Femur (tissue), 1 donor: ENCODE measurements around the gene OBP2B.
"Not testable (repeated sequence)": the region's sequence is repeated elsewhere in the genome, so short reads cannot be mapped to it uniquely, and the experiment has no call there.

Source experiments
- DNase-seq: peaks from one replicate; pipeline ENCODE4 v3.0.0-alpha.2; 2017

Gene OBP2B

DNA sequence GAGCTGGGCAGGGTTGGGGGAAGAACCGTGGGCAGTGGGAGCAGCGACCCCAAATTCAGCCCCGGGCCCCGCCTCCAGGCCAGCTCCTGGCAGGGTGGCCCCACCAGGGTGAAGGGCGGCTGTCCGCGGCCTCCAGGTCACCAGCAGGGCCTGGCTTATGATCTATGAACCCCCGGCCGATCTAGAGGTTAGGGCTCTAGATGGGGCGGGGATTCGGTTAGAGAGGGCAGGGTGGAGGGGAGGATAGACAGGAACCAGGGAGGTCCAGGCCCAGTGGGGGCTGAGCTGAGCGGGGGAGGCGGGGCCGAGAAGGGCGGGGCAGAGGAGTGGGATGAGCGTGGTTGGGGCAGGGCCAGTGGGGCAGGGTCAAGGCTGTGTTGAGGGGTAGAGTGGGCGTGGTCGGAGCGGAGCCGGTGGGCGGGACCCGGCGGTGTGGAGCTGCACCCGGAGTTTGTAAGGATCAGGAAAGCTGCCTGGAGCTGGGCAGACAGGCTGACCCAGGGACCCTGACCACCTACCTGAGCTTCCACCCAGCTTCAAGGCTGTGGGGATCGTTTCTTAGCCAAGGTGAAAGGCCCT is 29.3 kb upstream of the OBP2B start:
- peak; percentile 90 for DNase-seq

DNA sequence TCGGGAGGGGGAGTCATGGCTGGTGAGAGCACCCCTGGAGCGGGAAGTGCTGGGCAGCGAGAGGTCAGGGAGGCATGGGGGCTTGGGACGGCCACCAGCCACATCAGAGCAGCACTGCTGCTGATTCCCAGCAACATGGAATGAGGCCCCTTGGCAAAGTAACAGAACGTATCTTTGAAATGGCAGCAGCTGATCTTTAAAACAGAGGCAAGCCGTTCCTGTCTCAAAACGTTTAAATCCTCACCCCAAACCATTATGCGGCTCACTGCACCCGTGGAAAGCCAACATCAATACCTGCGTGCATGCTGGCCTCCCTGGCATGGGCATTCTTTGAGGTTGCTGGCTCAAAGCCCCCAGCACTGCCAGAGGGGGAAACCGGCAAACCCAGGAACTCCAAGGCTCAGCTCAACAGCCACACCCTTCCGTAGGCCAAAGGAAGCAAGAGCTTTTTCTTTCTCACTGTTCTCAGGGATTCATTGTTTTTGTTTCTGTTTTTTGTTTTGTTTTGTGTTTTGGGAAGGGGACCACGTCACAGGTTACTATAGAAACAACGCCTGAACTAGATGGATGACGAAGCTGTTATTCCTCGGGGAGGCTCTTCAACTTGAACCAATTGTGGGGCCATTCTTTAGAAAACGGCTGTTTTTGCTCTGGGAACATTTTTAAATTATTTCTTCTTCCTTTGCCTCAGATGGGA is 28.1 kb upstream of the OBP2B start:
- DNase-seq, result peak; percentile 58

DNA sequence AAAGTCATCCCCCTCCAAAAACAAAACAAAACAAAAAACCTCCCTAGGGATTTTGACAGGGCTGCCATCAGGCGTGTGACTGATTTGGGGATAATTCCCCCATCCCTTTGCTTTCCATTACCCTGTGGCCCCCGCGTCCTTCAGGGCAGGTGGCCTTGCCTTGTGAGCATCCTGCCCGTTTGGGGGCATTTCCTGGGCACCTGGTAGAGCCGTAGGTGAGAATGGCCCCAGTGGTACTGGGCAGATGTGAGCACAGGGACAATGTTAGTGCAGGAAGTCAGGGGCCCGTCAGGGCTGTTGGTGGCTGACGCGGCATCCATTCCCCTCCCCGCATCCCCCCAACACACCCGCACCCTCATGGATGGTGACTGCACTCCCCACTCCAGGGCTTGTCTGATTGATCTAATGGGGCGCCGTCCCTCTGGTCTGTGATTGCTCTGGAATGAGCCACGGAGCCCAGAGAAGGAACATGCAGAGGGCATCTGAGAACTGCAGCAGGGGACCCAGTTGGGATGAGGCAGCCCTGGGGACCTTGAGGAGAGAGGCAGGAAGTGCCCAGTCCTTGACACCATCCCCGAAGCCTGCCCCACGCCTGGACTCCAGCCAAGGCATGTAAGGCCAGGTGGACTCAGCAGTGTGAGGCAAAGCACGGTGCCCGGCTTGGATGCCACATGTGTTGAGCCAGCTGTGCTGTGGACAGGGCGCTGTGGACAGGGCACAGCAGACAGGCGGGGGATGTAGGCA is 27.4 kb upstream of the OBP2B start:
- DNase-seq, result peak; percentile 39

DNA sequence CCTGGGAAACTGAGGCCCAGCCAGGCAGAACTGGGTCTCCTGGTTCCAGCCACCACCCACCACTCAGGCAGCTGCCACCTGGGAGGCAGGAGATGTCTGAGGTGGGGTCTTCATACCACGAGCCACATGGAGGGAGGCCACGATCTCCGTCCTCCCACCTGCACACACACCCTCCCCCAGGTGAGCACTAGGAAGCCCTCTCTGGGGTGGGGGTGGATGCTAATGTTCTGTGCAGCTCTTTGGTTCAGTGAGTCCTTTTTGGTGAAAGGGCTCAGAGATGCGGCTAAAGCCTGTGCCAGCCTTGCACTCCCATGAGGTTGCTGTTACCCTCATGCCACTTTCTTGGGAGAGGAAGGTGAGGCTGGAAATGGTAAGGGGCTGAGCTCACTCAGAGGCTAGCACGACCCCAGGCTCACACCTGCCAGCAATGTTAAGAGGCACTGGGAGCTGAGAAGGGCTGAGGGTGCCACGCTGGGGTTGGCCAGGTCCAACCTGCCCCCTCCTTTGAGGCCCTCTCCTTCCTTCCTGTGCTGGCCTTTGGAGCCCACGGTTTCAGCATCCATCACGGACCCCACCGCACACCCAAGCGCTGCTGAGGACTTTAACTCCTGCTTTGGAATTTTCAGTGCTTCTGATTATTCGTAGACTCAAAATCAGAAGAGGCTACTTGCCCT is 26.6 kb upstream of the OBP2B start:
- no peak for DNase-seq

DNA sequence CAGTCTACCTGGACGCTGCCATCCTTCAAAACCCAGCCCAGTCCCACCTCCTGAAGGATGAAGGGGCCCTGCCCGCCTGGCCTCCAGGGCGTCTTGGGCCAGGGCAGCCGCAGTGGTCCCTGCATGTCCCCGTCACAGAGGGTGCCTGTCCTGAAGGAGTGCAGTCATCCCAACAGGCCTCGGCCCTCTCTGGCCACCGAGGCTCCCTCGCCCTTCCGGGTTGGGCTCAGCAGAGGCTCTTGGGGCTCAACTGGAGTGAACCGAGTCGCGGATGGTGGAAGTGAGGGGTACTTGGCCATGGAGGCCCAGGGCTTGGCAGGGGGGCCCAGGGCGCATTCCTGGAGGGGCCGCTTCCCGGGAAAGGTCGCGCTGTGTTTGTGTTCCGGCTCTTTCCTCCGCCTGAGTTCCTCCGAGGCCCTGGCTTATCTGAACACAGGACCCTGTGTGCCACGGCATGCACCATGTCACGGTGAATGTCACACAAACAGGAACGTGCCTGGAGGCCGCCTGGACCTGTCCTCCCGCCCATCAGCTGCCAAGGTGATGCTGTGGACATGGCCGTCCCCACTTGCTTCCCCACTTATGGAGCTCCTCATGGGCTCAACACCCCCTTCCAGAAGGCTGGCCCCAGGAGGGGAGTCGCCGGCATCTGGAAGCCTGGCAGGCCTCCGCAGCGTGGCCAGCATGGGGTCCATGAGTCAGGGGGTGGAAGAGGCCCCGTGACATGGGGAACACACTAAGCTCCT is 25.7 kb upstream of the OBP2B start:
- DNase-seq, result no peak

DNA sequence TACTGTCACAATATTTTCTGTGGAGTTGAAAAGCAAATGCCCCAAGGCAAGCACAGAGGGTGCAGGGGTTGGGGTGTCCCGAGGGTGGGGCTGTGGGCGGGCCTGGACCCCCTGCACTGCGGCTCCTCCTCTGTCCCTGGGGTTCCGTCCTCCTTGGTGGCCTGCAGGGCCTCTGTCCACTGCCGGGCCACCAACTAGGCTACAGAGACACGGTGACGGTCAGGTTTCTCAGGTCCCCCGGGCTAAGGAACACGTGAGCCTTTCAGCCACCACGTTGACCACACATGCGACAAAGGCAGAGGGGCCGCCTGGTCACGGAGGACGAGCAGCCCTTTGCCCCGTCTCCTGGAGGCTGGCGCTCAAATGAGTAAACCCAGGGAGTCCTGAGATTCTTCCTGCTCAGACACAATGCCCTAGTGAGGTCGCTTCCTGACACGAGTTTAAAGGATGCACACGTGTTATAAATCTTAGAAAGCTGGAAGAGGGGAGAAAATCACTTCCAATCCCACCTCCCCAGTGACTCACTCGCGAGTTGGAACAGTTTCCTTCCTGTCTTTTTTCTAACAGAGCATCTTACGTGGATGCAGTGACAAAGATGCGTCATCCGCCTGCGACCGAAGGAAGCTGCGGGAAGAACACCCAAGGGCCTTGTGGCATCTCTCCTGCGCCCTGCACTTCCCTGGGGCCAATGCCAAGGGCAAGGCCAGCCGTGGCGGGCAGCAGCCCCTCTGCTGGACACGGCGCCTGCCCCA is 24.8 kb upstream of the OBP2B start:
- no peak for DNase-seq

DNA sequence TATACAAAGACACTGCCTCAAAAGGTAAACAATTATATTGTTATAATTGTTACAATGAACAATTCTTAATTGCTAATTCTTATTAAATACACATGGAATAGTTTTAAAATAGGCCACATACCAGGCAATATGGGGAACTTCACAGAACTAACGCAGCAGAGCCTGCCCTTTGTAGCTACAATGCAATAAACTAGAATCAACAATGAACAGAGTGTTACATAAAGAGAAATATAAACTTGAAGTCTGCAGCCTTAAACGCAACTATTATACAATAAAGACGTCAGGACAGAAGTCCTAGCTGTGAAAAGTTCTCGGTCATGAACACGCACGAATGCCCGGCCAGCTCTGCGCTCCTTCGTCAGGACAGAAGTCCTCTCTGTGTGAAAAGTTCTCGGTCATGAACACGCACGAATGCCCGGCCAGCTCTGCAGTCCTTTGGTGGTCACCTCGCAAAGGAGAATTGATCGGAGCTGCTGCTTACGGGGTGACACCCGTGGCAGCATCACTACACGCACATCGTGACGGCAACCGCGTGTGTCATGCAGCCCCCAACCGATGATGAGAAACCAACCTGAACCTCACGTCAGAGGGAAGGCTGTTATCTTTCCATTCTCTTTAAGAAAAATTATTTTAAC is 23.0 kb upstream of the OBP2B start:
- not testable (repeated sequence) for DNase-seq

DNA sequence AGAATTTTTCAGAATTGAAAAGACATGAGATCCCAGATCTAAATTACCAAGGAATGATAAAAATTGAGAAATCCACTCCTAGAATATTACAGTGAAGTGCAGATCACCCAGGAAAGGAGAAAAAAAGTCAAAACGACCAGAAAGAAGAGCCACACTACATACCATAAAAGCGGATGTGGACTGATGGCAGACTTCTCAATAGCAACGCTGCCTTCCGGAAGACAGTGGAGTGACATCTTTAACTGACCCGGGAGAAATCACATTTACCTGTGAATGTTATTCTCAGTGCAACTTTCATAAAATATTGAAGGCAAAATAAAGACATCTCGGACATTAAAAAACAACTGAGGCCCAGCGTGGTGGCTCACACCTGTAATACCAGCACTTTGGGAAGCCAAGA is 21.5 kb upstream of the OBP2B start:
- not testable (repeated sequence) for DNase-seq

DNA sequence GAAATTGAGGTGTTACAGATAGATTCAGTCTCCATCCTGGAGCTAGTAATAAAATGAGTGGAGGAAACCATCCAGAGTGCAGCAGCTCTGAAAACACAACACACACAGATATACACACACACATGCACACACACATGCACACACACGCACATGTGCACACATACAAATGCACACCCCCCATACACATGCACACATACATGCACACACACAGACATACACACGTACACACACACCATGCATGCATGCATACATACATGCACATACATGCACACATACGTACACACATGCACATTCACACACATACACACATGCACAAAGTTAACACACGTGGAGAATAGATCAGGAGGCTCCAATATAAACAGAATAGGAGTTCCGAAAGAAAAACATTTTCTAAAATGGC is 21.0 kb upstream of the OBP2B start:
- DNase-seq, result no peak

DNA sequence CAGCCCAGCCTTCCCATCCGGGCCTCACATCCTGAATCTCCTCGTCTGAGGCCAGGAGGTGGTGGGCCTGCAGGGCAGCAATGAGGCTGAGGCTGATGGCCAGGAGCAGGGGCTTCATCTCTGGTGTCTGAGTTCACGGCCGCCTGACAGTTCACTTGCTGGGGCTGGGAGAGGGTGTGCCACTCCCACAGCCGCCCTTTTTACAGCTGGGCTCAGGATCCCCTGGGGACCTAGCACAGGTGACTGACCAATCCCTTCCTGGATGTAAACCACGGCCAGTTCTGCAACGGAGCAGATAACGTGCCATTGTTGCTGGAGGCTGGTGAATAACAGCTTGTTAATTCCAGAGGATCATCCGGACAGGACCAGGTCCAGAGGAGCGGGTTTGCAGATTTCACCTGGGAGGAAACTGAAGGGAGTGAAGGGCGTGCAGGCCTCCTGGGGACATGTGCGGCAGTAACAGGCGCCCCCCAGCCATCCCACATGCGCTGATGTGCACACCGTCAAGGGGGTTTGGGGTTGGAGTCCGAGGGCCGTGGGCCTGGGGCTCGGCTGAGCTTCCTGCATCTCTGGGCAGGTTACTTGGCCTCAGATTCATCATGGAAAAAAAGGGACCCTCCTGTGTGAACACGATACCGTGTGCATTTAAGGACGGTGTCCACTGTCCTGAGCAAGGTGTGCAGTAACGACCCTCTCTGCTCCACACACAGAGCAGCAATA is 19.6 kb upstream of the OBP2B start:
- DNase-seq, result not testable (repeated sequence)

DNA sequence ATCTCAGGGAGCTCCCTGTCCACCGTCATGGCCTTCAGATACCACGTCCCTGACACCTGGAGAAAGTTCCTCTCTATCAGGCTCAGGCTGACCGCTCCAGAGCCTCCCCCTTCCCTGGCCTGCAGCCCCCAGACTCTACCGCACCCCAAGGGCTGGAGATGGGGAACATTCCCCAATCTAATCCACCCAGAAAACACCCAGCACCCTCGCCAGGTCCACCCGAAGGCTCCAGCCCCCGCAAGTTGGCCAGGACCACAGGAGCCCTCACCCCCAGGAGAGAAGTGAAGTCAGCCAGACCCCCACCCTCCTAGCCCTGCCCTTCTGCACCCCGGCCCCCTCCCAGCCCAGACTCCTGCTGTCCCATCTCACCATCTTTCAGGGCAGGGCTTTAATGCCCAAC is 18.9 kb upstream of the OBP2B start:
- DNase-seq, result not testable (repeated sequence)

DNA sequence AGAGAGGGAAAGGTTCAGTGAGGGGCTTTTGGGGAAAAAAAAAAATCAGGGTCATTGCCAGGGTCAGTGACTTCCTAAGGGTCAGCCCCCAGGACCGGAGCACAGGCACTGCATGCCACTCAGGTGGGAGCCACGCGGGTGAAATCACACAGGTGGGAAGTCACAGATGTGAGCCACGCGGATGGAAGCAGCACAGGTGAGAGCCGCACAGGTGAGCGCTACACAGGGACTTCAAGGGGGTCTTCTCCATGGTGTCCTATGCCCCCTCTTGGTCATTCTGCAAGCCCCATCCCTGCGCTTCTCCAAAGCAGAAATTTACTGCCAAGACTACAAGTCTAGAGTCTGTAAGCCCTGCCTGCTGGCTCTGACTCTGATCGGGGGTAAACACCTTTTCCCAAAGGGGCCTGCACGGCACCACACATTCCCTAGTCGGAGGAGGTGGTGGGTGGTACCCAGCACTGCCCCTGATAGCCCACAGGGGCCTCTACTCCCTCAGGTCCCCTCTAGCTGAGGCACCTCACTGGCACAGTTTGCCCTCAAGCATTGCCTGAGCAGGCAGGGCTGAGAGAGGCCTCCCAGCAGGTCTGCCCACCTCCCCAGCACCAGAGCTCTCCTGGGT is 18.3 kb upstream of the OBP2B start:
- peak; percentile 4 for DNase-seq

DNA sequence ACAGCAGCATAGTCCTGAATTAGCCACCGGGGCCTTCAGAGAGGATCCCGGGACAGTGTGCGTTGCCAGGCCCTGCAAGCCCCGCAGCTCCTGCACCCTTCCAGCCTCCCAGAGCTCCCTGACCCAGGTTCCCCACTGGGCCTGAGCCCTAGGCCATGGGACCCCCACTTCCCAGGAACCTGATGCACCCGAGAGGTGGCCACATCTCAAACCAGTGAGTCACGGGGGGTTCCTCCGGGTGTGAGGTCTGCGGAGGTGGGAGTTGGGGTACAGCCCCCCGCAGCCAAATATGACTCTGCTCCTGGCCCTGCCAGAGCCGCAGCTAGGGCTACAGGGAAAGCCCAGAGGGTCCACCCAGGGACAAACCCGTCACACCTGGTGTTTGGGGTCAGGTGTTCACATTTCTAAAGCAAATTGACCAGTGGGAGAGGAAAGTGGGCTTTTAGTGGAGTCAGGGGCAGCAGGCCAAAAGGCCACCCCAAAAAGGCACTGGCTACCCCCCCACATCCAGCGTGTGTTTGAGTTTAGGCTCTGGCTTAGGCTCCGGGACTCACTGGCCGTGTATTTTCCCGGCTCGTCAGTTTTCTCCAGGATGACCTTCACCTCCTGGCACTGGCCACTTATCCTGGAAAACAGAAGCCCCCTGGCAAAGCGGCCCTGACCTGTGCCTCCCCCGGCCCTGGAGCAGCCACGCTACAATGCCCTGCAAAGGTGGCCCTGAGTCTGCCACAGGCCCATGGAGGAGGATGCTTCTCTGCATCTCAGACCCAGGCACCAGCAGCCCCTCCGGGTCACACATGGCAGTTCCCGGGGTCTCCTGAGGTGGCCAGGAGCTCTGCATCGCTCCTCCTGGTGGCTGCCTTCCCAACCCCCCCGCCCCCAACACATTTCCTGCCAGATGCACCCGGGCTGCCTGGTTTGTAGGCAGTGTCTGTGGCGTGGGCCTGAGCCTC is 17.4 kb upstream of the OBP2B start:
- peak; percentile 10 for DNase-seq

DNA sequence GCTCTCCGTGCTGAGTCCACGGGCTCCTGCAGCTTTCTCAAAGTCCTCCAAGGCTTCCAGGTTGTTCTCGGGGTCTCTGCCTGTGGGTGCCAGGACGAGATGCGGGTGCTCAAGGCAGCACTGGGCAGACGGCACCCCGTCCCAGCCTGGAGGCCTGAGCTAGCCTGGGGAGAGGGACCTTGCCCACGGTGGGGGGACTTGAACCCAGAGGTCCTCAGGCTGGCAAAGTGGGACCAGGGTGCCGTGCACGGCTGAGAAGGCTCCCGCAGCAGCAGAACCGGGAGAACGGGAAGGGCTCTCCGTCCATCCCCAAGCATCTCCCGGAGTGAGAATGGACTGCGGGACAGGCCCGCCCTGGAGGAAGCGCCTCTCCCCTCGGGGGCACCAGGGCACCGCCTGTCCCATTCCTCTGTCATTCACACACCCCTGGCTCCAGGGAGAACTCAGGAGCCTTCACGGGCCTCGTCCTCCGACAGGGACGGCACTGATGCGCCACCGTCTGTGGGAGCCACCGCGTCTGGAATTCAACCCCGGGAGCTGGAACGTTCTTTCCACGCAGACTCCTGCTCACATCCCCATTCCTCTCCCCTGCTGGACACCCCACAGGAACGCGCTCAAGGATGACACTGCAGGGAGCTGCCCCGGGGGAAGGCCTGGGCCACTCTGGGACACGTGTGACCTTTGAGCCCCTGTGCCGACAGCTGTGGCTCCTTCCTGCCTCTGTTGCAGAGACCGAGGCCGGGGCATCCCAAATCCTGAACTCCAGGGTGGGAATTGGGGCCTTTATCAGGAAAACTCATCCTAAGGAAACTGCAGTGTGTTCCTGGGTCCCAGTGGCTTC is 16.3 kb upstream of the OBP2B start:
- DNase-seq, result peak; percentile 12

DNA sequence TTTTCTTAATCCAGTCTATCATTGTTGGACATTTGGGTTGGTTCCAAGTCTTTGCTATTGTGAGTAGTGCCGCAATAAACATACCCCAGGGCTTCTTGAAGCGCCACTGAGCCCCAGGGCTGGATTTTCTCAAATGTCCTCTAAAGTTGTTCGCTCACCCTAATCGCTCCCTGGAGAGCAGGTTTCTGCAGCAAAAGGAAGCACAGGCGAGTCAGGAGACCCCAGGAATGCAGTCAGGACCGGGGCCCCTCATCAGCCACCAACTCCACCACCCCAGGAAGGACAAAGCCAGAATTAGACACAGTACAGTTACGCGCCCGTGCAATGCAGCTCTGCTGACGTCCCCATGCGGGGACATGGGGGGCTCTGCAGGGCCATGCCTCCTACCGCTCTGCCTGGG is 15.7 kb upstream of the OBP2B start:
- DNase-seq, result no peak

DNA sequence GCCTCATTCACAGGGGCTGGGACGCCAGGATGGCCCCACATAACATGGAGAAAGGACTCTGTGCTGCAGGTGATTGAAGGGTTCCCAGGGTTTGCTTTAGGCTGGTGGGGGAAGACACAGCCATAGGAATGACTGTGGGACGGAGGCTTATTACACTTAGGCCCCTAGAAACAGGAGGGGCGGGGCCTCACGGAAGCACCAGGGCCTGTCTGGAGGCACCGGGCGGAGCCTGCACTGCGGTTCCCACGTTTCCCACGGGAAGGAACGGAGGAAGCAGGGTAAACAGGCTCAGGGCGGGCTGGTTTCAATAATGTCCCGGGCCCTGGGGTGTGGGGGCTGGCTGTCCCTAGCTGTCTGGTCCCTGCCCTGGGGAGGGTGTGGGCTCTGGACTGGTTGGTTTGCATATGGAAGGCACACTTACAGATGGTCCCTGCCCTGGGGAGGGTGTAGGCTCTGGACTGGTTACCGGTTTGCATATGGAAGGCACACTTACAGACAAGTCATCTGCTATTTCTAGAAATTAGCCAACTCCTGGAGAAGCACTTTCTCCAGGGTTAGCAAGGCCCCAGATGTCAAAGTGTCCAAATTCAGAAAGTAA is 14.2 kb upstream of the OBP2B start:
- DNase-seq, result peak; percentile 48

DNA sequence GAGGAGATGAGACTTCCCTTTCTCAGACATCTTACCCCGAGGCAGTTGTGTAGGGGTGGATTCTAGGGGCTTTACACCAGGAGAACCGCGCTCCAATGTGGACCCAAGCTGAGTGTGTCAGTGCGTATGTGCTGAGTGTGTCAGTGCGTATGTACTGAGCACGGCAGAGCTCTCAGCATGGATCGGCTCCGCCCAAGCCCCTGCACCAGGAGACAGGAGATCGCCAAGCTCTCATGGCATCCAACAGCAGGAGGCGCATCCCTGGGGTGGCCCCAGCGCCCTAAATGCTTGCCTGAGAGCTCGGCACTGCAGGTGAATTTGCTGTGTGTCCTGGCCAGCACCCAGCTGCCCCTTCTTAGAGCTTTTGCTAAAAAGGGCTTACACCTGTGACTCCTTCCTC is 12.9 kb upstream of the OBP2B start:
- not testable (repeated sequence) for DNase-seq
